MM.1S (cell line): ENCODE measurements around the gene SUN5.

Experiments used
- EZH2 ChIP-seq: fragments of 300-600 bp; sonication (generic); optimal IDR thresholded peaks from 2 replicates; pipeline ENCODE3; 2017; ENCODE audit warnings: low read depth, mild to moderate bottlenecking, antibody characterized with exemption, low read length, mixed read lengths
- TF ChIP-seq, protein P1 (sequence below): fragments of 300-600 bp; sonication (generic); IDR thresholded peaks from 2 replicates; pipeline ENCODE4 v1.5.1; 2016; ENCODE audit warnings: antibody characterized with exemption, low read length, mixed read lengths

DNA sequence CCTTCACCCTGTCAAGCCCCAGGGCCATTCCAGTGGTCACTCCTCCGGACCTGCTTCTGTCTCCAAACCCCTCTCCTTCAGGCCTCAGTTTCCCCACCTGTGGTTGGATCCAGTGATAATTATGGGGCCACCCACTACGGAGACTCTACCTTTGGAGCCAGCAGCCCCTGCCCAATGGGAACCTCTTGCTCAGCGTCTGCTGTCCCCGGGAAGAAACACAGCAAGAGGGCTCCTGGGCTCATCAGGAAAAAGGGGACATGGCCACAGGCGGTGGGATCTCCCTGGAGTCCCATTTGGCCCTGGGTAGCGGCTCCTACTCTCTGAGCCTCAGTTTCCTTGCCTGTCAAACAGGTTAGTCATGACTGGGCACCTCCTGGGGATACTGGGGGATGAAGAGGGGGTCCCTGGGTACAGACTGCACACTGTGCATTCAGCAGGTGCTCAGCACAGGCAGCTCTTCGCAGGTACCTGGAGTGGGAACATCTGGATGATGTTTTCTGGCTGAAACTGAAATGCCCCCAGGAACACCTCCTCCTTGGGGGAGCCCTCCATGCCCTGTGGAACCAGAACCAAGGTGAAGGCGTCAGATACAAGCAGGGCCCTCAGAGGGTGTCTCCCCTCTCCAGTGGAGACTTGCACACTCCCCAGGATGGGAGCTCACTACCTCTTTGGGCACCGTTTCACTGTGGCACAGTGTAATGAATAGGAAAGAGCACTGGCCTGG is 19.4 kb downstream of the SUN5 start:
- TF ChIP-seq, protein P1, sequence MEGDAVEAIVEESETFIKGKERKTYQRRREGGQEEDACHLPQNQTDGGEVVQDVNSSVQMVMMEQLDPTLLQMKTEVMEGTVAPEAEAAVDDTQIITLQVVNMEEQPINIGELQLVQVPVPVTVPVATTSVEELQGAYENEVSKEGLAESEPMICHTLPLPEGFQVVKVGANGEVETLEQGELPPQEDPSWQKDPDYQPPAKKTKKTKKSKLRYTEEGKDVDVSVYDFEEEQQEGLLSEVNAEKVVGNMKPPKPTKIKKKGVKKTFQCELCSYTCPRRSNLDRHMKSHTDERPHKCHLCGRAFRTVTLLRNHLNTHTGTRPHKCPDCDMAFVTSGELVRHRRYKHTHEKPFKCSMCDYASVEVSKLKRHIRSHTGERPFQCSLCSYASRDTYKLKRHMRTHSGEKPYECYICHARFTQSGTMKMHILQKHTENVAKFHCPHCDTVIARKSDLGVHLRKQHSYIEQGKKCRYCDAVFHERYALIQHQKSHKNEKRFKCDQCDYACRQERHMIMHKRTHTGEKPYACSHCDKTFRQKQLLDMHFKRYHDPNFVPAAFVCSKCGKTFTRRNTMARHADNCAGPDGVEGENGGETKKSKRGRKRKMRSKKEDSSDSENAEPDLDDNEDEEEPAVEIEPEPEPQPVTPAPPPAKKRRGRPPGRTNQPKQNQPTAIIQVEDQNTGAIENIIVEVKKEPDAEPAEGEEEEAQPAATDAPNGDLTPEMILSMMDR = no peak
- no peak for TF ChIP-seq EZH2
